ENCODE measurements around the gene REG3A. TPM values are rescaled to one million over a fixed set of nuclear protein-coding genes. Genes with fewer than 3 reads are reported as not detected.

Gene REG3A
- total and polyA plus RNA-seq, 2 donors (not counting 1 experiment from before 2014, with no cell fraction given): not detected

- H3K9me3 ChIP-seq (ENCODE audit: control insufficient read depth, insufficient read depth, low read depth, low read length): no peaks in the 10 kb centered on the region
- H3K4me2 ChIP-seq (ENCODE audit: extremely low read depth, insufficient read depth, low read length): no peak overlapping the region
- H3K79me2 ChIP-seq (ENCODE audit: control insufficient read depth, insufficient read depth, low read length): no peaks in the 10 kb centered on the region
- H3K4me1 ChIP-seq (ENCODE audit: control insufficient read depth, extremely low read depth, insufficient read depth, low read length): no peaks in the 10 kb centered on the region
- H2AFZ ChIP-seq (ENCODE audit: low read length): no peak overlapping the region
- H3K27ac ChIP-seq (ENCODE audit: insufficient read depth, low read length): no peak overlapping the region
- H3K27me3 ChIP-seq (ENCODE audit: control insufficient read depth, insufficient read depth, low read length): no peaks in the 10 kb centered on the region
- H3K36me3 ChIP-seq (ENCODE audit: control insufficient read depth, insufficient read depth, low read length): no peaks in the 10 kb centered on the region
- no peak for DNase-seq (ENCODE audit: low read depth in 2 of 2)
- H3K4me3 ChIP-seq (replicated peaks in 1 of 4; ENCODE audit: control extremely low read depth in 1 of 4, insufficient read depth in 1 of 4, low read depth in 3 of 4, low read length in 4 of 4): no peak overlapping the region
- H3K9ac ChIP-seq (ENCODE audit: insufficient read depth, low read length): no peak overlapping the region
- H4K20me1 ChIP-seq (ENCODE audit: control insufficient read depth, extremely low read depth, insufficient read depth, low read length): no peaks in the 10 kb centered on the region
- TF ChIP-seq EZH2 (IDR thresholded peaks at IDR 0.05; ENCODE audit: low read length, missing control alignments) (no peak), CTCF (conservative IDR thresholded peaks at IDR 0.05 in 1 of 2, IDR thresholded peaks at IDR 0.05 in 1 of 2; ENCODE audit: low read depth in 1 of 2, low read length in 2 of 2) (no peak)
These were observed 21.2 kb downstream of the REG3A start for GRCh38 chr2:79138385-79138784.

GRCh38 chr2:79131687-79132086, 27.9 kb downstream of the REG3A start:
- Histone ChIP-seq H3K79me2 (ENCODE audit: control insufficient read depth, insufficient read depth, low read length) (no peaks in the 10 kb centered on the region), H4K20me1 (ENCODE audit: control insufficient read depth, extremely low read depth, insufficient read depth, low read length) (no peaks in the 10 kb centered on the region), H3K4me1 (ENCODE audit: control insufficient read depth, extremely low read depth, insufficient read depth, low read length) (no peaks in the 10 kb centered on the region), H2AFZ (ENCODE audit: low read length) (no peak overlapping the region), H3K36me3 (ENCODE audit: control insufficient read depth, insufficient read depth, low read length) (no peaks in the 10 kb centered on the region), H3K27me3 (ENCODE audit: control insufficient read depth, insufficient read depth, low read length) (no peaks in the 10 kb centered on the region), H3K4me3 (replicated peaks in 1 of 4; ENCODE audit: control extremely low read depth in 1 of 4, insufficient read depth in 1 of 4, low read depth in 3 of 4, low read length in 4 of 4) (no peak overlapping the region), H3K4me2 (ENCODE audit: extremely low read depth, insufficient read depth, low read length) (no peak overlapping the region), H3K9me3 (ENCODE audit: control insufficient read depth, insufficient read depth, low read depth, low read length) (no peaks in the 10 kb centered on the region), H3K27ac (ENCODE audit: insufficient read depth, low read length) (no peak overlapping the region), H3K9ac (ENCODE audit: insufficient read depth, low read length) (no peak overlapping the region)
- no peak for DNase-seq (ENCODE audit: low read depth in 2 of 2)
- no peak for TF ChIP-seq CTCF (conservative IDR thresholded peaks at IDR 0.05 in 1 of 2, IDR thresholded peaks at IDR 0.05 in 1 of 2; ENCODE audit: low read depth in 1 of 2, low read length in 2 of 2)
- no peak for TF ChIP-seq EZH2 (IDR thresholded peaks at IDR 0.05; ENCODE audit: low read length, missing control alignments)

GRCh38 chr2:79129804-79130203, 29.7 kb downstream of the REG3A start:
- Histone ChIP-seq H3K9me3 (ENCODE audit: control insufficient read depth, insufficient read depth, low read depth, low read length) (no peaks in the 10 kb centered on the region), H4K20me1 (ENCODE audit: control insufficient read depth, extremely low read depth, insufficient read depth, low read length) (no peaks in the 10 kb centered on the region), H3K79me2 (ENCODE audit: control insufficient read depth, insufficient read depth, low read length) (no peaks in the 10 kb centered on the region), H3K4me3 (replicated peaks in 1 of 4; ENCODE audit: control extremely low read depth in 1 of 4, insufficient read depth in 1 of 4, low read depth in 3 of 4, low read length in 4 of 4) (no peak overlapping the region), H3K9ac (ENCODE audit: insufficient read depth, low read length) (no peak overlapping the region), H3K4me2 (ENCODE audit: extremely low read depth, insufficient read depth, low read length) (no peak overlapping the region), H2AFZ (ENCODE audit: low read length) (no peak overlapping the region), H3K27ac (ENCODE audit: insufficient read depth, low read length) (no peak overlapping the region), H3K27me3 (ENCODE audit: control insufficient read depth, insufficient read depth, low read length) (no peaks in the 10 kb centered on the region), H3K36me3 (ENCODE audit: control insufficient read depth, insufficient read depth, low read length) (no peaks in the 10 kb centered on the region), H3K4me1 (ENCODE audit: control insufficient read depth, extremely low read depth, insufficient read depth, low read length) (no peaks in the 10 kb centered on the region)
- no peak for DNase-seq (ENCODE audit: low read depth in 2 of 2)
- TF ChIP-seq EZH2 (IDR thresholded peaks at IDR 0.05; ENCODE audit: low read length, missing control alignments): no peak
- TF ChIP-seq CTCF (conservative IDR thresholded peaks at IDR 0.05 in 1 of 2, IDR thresholded peaks at IDR 0.05 in 1 of 2; ENCODE audit: low read depth in 1 of 2, low read length in 2 of 2): no peak

Data from fibroblast of lung (primary cell).